Adrenal gland (tissue), 5 donors: ENCODE data around the gene BPGM.

Experiments used
- POLR2A ChIP-seq, 2 donors: fragments of 450-650 bp; IDR thresholded peaks; one replicate each; pipeline ENCODE4 v1.6.1; 2017; ENCODE audit warnings: antibody characterized with exemption in 2 of 2, mild to moderate bottlenecking in 2 of 2, moderate library complexity in 1 of 2
- TF ChIP-seq, protein P1 (sequence below), 6 experiments: fragments of 450-650 bp in 4 of 6; fragments of 200-600 bp in 2 of 6; sonication (generic) in 1 of 6; IDR thresholded peaks; 1 replicate in 5 of 6; 2 replicates in 1 of 6; pipeline versions ENCODE4 v1.5.1 to v1.8.0; 2016 to 2021; ENCODE audit warnings: antibody characterized with exemption in 6 of 6, mild to moderate bottlenecking in 2 of 6, moderate library complexity in 1 of 6
- donor health status: DM: no; HTN: no; CAD: no.

DNA sequence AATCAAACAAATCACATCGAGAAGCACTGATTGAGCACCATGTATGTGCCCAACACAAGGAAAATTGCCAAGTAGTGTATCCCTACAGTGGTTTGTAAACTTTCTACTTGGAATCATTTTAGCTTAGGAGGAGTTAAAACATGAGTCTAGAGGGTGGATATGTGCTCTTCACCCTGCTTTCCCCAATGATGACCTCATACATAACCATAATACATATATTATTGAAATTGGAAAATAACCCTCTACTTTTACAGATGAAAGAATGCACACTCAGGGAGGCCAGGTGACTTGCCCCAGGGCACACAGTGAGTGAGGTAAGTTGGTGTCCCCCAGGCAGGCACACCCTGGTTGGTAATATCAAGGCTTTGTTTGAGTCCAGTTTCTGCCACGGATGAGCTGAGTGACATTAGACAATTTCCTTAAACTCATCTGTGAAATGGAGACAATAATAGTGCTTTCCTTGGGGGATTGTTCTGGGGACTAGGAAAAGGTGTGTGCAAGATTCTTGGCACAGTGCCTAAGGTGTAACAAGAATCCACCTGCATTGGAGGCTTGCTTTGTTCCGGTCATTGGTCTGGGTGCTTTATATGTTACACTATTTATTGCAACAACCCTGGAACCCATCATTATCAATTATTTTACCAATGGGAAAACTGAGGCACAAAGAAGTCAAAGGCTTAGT, 50.7 kb downstream of the BPGM start:
- TF ChIP-seq, protein P1, sequence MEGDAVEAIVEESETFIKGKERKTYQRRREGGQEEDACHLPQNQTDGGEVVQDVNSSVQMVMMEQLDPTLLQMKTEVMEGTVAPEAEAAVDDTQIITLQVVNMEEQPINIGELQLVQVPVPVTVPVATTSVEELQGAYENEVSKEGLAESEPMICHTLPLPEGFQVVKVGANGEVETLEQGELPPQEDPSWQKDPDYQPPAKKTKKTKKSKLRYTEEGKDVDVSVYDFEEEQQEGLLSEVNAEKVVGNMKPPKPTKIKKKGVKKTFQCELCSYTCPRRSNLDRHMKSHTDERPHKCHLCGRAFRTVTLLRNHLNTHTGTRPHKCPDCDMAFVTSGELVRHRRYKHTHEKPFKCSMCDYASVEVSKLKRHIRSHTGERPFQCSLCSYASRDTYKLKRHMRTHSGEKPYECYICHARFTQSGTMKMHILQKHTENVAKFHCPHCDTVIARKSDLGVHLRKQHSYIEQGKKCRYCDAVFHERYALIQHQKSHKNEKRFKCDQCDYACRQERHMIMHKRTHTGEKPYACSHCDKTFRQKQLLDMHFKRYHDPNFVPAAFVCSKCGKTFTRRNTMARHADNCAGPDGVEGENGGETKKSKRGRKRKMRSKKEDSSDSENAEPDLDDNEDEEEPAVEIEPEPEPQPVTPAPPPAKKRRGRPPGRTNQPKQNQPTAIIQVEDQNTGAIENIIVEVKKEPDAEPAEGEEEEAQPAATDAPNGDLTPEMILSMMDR (IDR thresholded peaks at IDR 0.05): no peak
- no peak for TF ChIP-seq POLR2A (IDR thresholded peaks at IDR 0.05)
